Measurements from ENCODE around the gene TREM1.

DNA sequence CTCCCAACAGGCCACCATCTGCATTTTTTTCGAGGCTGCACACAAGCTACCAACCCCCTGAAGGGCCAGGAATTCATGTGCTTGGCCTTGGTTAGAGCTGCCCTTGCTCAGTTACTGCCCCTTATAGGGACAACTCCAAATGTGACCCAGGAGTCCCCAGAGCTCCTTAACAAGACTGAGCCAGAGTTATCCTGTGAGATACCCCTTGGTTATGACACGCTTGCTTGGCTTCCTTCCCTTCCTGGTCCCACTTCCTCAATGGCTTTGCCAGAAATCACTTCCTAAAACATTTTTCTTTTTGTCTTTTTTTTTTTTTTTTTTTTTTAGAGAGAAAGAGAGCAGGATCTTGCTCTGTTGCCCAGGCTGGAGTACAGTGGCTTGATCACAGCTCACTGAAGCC is 8.9 kb downstream of the TREM1 start:
- TF ChIP-seq, protein P1, sequence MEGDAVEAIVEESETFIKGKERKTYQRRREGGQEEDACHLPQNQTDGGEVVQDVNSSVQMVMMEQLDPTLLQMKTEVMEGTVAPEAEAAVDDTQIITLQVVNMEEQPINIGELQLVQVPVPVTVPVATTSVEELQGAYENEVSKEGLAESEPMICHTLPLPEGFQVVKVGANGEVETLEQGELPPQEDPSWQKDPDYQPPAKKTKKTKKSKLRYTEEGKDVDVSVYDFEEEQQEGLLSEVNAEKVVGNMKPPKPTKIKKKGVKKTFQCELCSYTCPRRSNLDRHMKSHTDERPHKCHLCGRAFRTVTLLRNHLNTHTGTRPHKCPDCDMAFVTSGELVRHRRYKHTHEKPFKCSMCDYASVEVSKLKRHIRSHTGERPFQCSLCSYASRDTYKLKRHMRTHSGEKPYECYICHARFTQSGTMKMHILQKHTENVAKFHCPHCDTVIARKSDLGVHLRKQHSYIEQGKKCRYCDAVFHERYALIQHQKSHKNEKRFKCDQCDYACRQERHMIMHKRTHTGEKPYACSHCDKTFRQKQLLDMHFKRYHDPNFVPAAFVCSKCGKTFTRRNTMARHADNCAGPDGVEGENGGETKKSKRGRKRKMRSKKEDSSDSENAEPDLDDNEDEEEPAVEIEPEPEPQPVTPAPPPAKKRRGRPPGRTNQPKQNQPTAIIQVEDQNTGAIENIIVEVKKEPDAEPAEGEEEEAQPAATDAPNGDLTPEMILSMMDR (IDR thresholded peaks at IDR 0.05) = no peak
- no peak for TF ChIP-seq POLR2A (IDR thresholded peaks at IDR 0.05)
